HepG2 (cell line): ENCODE results near the gene ATG4D. TPM values are rescaled to one million over a fixed set of nuclear protein-coding genes. Genes with fewer than 3 reads are reported as not detected.

Source experiments
- ATAC-seq: fragments of 200-7000 bp; cut with Tn5 transposase; 3 replicates; pipeline ENCODE4 v1.9.1; 2020; ENCODE audit warnings: mild to moderate bottlenecking, moderate library complexity
- BruUV-seq: library from RNA; stranded (reverse); fragments of 400-500 nt; replicated peaks from 2 replicates; lab custom pipeline; 2021; lab: Mats Ljungman, UMichigan
- CTCF ChIA-PET: fragments of 300-600 bp; formaldehyde crosslinking; extraction: SDS; loops from one replicate; lab custom pipeline; 2021; ENCODE audit warnings: low total read pairs, inconsistent platforms, low intra/inter-chr PET ratio; lab: Yijun Ruan, JAX
- POLR2A ChIA-PET: fragments of 350-600 bp; sonication (Branson Sonifier 250); formaldehyde crosslinking; loops from one replicate; lab custom pipeline; 2020; ENCODE audit warnings: antibody characterized with exemption, inconsistent platforms; lab: Yijun Ruan, JAX
- DNase-seq: peaks from one replicate; pipeline ENCODE4 v3.0.0-alpha.2; 2015; ENCODE audit warnings: low spot score
- FAIRE-seq: peaks from 3 replicates; lab custom pipeline; 2011; peaks lifted over from hg19 to GRCh38; lab: Jason Lieb, UNC
- H2AFZ ChIP-seq: one replicate; pipeline ENCODE4 v1.6.1; 2011; ENCODE audit warnings: low read length, inconsistent platforms
- H3K27ac ChIP-seq: fragments of 300-600 bp; 3 replicates; pipeline ENCODE4 v1.8.0; 2011; ENCODE audit warnings: mixed run types, mild to moderate bottlenecking, mixed read lengths, low read length, inconsistent platforms; ENCODE audit not compliant: insufficient read depth; ENCODE audit errors: extremely low read length
- H3K27me3 ChIP-seq, 2 experiments: fragments of 200-600 bp in 1 of 2; 2 replicates in 1 of 2; 3 replicates in 1 of 2; pipeline versions ENCODE4 v1.6.0 to v1.8.0; 2011; ENCODE audit warnings: low read length in 2 of 2, mild to moderate bottlenecking in 2 of 2, moderate library complexity in 2 of 2, inconsistent platforms in 1 of 2; ENCODE audit not compliant: insufficient read depth in 2 of 2, control insufficient read depth in 1 of 2
- H3K36me3 ChIP-seq, 2 experiments: fragments of 200-600 bp in 1 of 2; replicated peaks in 1 of 2; 2 replicates in 1 of 2; 3 replicates in 1 of 2; pipeline versions ENCODE4 v1.5.1 to v1.8.0; 2011; ENCODE audit warnings: low read length in 2 of 2, inconsistent platforms in 1 of 2; ENCODE audit not compliant: insufficient read depth in 2 of 2, control insufficient read depth in 1 of 2
- H3K4me1 ChIP-seq: 2 replicates; pipeline ENCODE4 v1.5.1; 2012; ENCODE audit warnings: low read length, inconsistent platforms; ENCODE audit not compliant: insufficient read depth
- H3K4me2 ChIP-seq: 2 replicates; pipeline ENCODE4 v1.6.0; 2011; ENCODE audit warnings: low read depth, low read length, inconsistent platforms
- H3K4me3 ChIP-seq, 3 experiments: fragments of 200-600 bp in 1 of 3; sonication (generic), shearing (Covaris generic) in 1 of 3; replicated peaks in 1 of 3; 2 replicates each; pipeline ENCODE4 v1.5.1; 2011 to 2016; ENCODE audit warnings: low read length in 3 of 3, inconsistent platforms in 2 of 3, low read depth in 2 of 3, mild to moderate bottlenecking in 2 of 3, control low read depth in 1 of 3, mixed read lengths in 1 of 3; ENCODE audit not compliant: insufficient read depth in 1 of 3
- H3K79me2 ChIP-seq: one replicate; pipeline ENCODE4 v1.6.1; 2011; ENCODE audit warnings: low read length, inconsistent platforms; ENCODE audit not compliant: insufficient read depth
- H3K9ac ChIP-seq: 2 replicates; pipeline ENCODE4 v1.6.0; 2011; ENCODE audit warnings: mild to moderate bottlenecking, low read depth, low read length, inconsistent platforms; ENCODE audit not compliant: insufficient read depth
- H3K9me3 ChIP-seq: 2 replicates; pipeline ENCODE4 v1.5.1; 2012; ENCODE audit warnings: mild to moderate bottlenecking, low read length
- H4K20me1 ChIP-seq: 2 replicates; pipeline ENCODE4 v1.6.0; 2011; ENCODE audit warnings: inconsistent platforms, mild to moderate bottlenecking, low read length, moderate library complexity; ENCODE audit not compliant: insufficient read depth
- HDAC1 ChIP-seq: sonication (generic); formaldehyde crosslinking; IDR thresholded peaks from 2 replicates; pipeline ENCODE4 v1.5.1; 2020; ENCODE audit warnings: mild to moderate bottlenecking, missing genetic modification reagents
- HNRNPL ChIP-seq: fragments of 200-400 bp; formaldehyde crosslinking; IDR thresholded peaks from 2 replicates; pipeline ENCODE4 v1.6.1; 2017; ENCODE audit warnings: mild to moderate bottlenecking, low read depth, low read length
- LCORL ChIP-seq, 2 experiments: fragments of 450-650 bp in 1 of 2; sonication (generic) in 1 of 2; formaldehyde crosslinking in 1 of 2; IDR thresholded peaks; 2 replicates each; pipeline versions ENCODE4 v1.5.0 to v1.6.1; 2017 to 2020; ENCODE audit warnings: antibody characterized with exemption in 1 of 2, missing genetic modification reagents in 1 of 2
- MXD3 ChIP-seq: IDR thresholded peaks from 2 replicates; pipeline ENCODE4 v1.6.1; 2016; ENCODE audit warnings: mild to moderate bottlenecking, missing biosample characterization, missing genetic modification reagents
- NFIB ChIP-seq: sonication (generic); formaldehyde crosslinking; IDR thresholded peaks from 2 replicates; pipeline ENCODE4 v1.9.0; 2021; ENCODE audit warnings: missing genetic modification reagents, mild to moderate bottlenecking, borderline replicate concordance
- NFYB ChIP-seq: sonication (generic); formaldehyde crosslinking; IDR thresholded peaks from 2 replicates; pipeline ENCODE4 v1.4.0; 2020; ENCODE audit warnings: missing genetic modification reagents
- NR2F2 ChIP-seq: IDR thresholded peaks from 2 replicates; pipeline ENCODE4 v1.6.1; 2012; ENCODE audit warnings: low read depth, inconsistent platforms, borderline replicate concordance
- POLR2AphosphoS2 ChIP-seq: IDR thresholded peaks from 2 replicates; pipeline ENCODE4 v1.6.1; 2011; ENCODE audit warnings: low read depth, low read length, improper control_type of control experiment
- PRPF4 ChIP-seq: fragments of 200-400 bp; formaldehyde crosslinking; IDR thresholded peaks from 2 replicates; pipeline ENCODE4 v1.6.1; 2016; ENCODE audit warnings: low read length, low read depth; ENCODE audit not compliant: poor library complexity, severe bottlenecking
- SIX4 ChIP-seq: sonication (generic); formaldehyde crosslinking; IDR thresholded peaks from 2 replicates; pipeline ENCODE4 v1.4.0; 2020; ENCODE audit warnings: missing genetic modification reagents
- SPEN ChIP-seq: sonication (generic); formaldehyde crosslinking; IDR thresholded peaks from 2 replicates; pipeline ENCODE4 v1.5.1; 2020; ENCODE audit warnings: low read depth, mild to moderate bottlenecking, missing genetic modification reagents
- SRSF1 ChIP-seq: fragments of 200-400 bp; formaldehyde crosslinking; optimal IDR thresholded peaks from 2 replicates; pipeline ENCODE3; 2017; ENCODE audit warnings: mild to moderate bottlenecking, low read depth, low read length, moderate library complexity
- SYNCRIP ChIP-seq: fragments of 200-400 bp; formaldehyde crosslinking; IDR thresholded peaks from 2 replicates; pipeline ENCODE4 v1.6.1; 2018; ENCODE audit warnings: mild to moderate bottlenecking, low read depth, low read length; ENCODE audit not compliant: insufficient read depth
- TOPORS ChIP-seq: sonication (generic); formaldehyde crosslinking; IDR thresholded peaks from 2 replicates; pipeline ENCODE4 v1.8.0; 2023; ENCODE audit warnings: mild to moderate bottlenecking, missing genetic modification reagents
- USF2 ChIP-seq, 2 experiments: sonication (generic) in 1 of 2; formaldehyde crosslinking in 1 of 2; IDR thresholded peaks; 2 replicates each; pipeline versions ENCODE4 v1.5.1 to v1.6.1; 2011 to 2020; ENCODE audit warnings: borderline replicate concordance in 1 of 2, low read depth in 1 of 2, low read length in 1 of 2, mild to moderate bottlenecking in 1 of 2, missing genetic modification reagents in 1 of 2, moderate library complexity in 1 of 2
- ZBTB7A ChIP-seq: sonication (generic); formaldehyde crosslinking; IDR thresholded peaks from 2 replicates; pipeline ENCODE4 v1.8.0; 2022; ENCODE audit warnings: mild to moderate bottlenecking, missing genetic modification reagents
- ZBTB7B ChIP-seq: sonication (generic); formaldehyde crosslinking; IDR thresholded peaks from 2 replicates; pipeline ENCODE4 v1.4.0; 2020; ENCODE audit warnings: missing genetic modification reagents
- ZGPAT ChIP-seq: IDR thresholded peaks from 2 replicates; pipeline ENCODE4 v1.6.1; 2016; ENCODE audit warnings: mild to moderate bottlenecking
- ZNF501 ChIP-seq: sonication (generic); formaldehyde crosslinking; IDR thresholded peaks from 2 replicates; pipeline ENCODE4 v1.5.1; 2020; ENCODE audit warnings: mild to moderate bottlenecking, moderate library complexity, missing genetic modification reagents
- ZNF557 ChIP-seq: sonication (generic); formaldehyde crosslinking; IDR thresholded peaks from 2 replicates; pipeline ENCODE4 v1.4.0; 2020; ENCODE audit warnings: missing genetic modification reagents
- ZNF672 ChIP-seq: sonication (generic); formaldehyde crosslinking; IDR thresholded peaks from 2 replicates; pipeline ENCODE4 v1.8.1; 2022; ENCODE audit warnings: missing genetic modification reagents
- ZNF775 ChIP-seq: sonication (generic); formaldehyde crosslinking; IDR thresholded peaks from 2 replicates; pipeline ENCODE4 v1.4.0; 2020; ENCODE audit warnings: missing genetic modification reagents, mild to moderate bottlenecking, moderate library complexity, borderline replicate concordance
- ZSCAN25 ChIP-seq: sonication (generic); formaldehyde crosslinking; IDR thresholded peaks from 2 replicates; pipeline ENCODE4 v1.8.0; 2022; ENCODE audit warnings: mild to moderate bottlenecking, missing genetic modification reagents
- WGBS: methylation state at CpG from one replicate; pipeline ENCODE4 v1.1.6; 2017; ENCODE audit warnings: low lambda C conversion rate; 5-methylcytosine and 5-hydroxymethylcytosine counted together
- in situ Hi-C: cut with HindIII; loops from 2 replicates; pipeline ENCODE4 v1.10.0; 2017; ENCODE audit warnings: low pct_unique_long_range_greater_than_20kb; ENCODE audit not compliant: extremely low pct_ligation_motif_present
- intact Hi-C: fragments of 100-400 bp; cut with micrococcal nuclease; formaldehyde crosslinking; loops from one replicate; pipeline ENCODE4 v1.10.0; 2022; ENCODE audit not compliant: unreplicated experiment
- polyA plus RNA-seq, 8 experiments: library from polyadenylated mRNA; depleted of rRNA in 3 of 8; stranded (reverse) in 7 of 8; unstranded in 1 of 8; fragments of >200 nt; fragmentation: Illumina TruSeq in 4 of 8; extraction: Trizol in 4 of 8; gene quantifications; 2 replicates each; pipeline versions ENCODE4 v1.2.1 to v1.2.3, GENCODE V29; 2011 to 2016; ENCODE audit warnings: low read depth in 4 of 8, missing spikeins in 1 of 8, mixed read lengths in 1 of 8; ENCODE audit not compliant: insufficient read depth in 1 of 8
- total RNA-seq, 5 experiments: library from RNA; depleted of rRNA; stranded (reverse); fragments of >200 nt; fragmentation: Illumina TruSeq; extraction: Trizol; gene quantifications; 2 replicates each; pipeline ENCODE4 v1.2.3, GENCODE V29; 2016; ENCODE audit warnings: low read depth in 1 of 5

ATG4D gene
- total and polyA plus RNA-seq, 2 of the 13 experiments (the other 11 are each of a cell fraction or from before 2014, with no cell fraction given): 17.8 to 19.0 TPM

GRCh38 chr19:10552510-10553053, 8.9 kb downstream of the ATG4D start:
- intact Hi-C loops (no loop called here), in situ Hi-C loops (no loop called here)
- Histone ChIP-seq H3K4me1 (no peaks in the 10 kb centered on the region), H3K4me2 (no peak overlapping the region), H2AFZ (no peak overlapping the region), H3K4me3 (no peak overlapping the region), H4K20me1 (no peaks in the 10 kb centered on the region), H3K36me3 (peaks cover 11 to 68% of the 10 kb centered on the region in 2 experiments), H3K27ac (no peak overlapping the region), H3K27me3 (no peaks in the 10 kb centered on the region), H3K9ac (no peak overlapping the region), H3K79me2 (no peaks in the 10 kb centered on the region), H3K9me3 (no peaks in the 10 kb centered on the region)
- ATAC-seq (peak; percentile 73), FAIRE-seq (peak; percentile 40), DNase-seq (no peak)
- BruUV-seq: no TSS peak
- 86% methylated on average over 6 of the region's 12 CpGs for WGBS
- CTCF ChIA-PET: no interaction called here
- POLR2A ChIA-PET: interaction anchor here (1.1 to 1.9 kb wide), 4 partner anchors 10 to 48 kb away, joined by 3 to 4 read pairs (median 4); no protein-coding TSS in a partner anchor
- TF ChIP-seq SPEN (CRISPR knock-in tag) (no peak), SRSF1 (no peak), ZBTB7A (CRISPR knock-in tag) (no peak), SIX4 (no peak), SYNCRIP (no peak), ZNF775 (CRISPR knock-in tag) (no peak), LCORL (IDR thresholded peaks at IDR 0.05) (no peak), LCORL (CRISPR knock-in tag; IDR thresholded peaks at IDR 0.05) (no peak), USF2 (IDR thresholded peaks at IDR 0.05; ENCODE audit: low read depth, low read length) (peak; percentile 68), USF2 (CRISPR knock-in tag; IDR thresholded peaks at IDR 0.05; ENCODE audit: borderline replicate concordance) (peak; percentile 62; the same call in 1 of the 2 replicates), POLR2AphosphoS2 (no peak), ZNF501 (CRISPR knock-in tag) (no peak), HNRNPL (no peak), ZNF672 (no peak), ZNF557 (CRISPR knock-in tag) (no peak), ZSCAN25 (CRISPR knock-in tag) (no peak), ZBTB7B (CRISPR knock-in tag) (no peak), HDAC1 (CRISPR knock-in tag) (no peak), NFYB (peak; percentile 79), PRPF4 (no peak), MXD3 (CRISPR knock-in tag) (no peak), NFIB (CRISPR knock-in tag) (no peak), TOPORS (CRISPR knock-in tag) (no peak), ZGPAT (no peak), NR2F2 (no peak)
